Activated gamma-delta T cell treated with anti-CD3 and anti-CD28 coated beads, Interleukin-2, amount 50 U/mL, for 16 hours (primary cell): ENCODE results near the gene PROC.

Experiments used
- DNase-seq: peaks from one replicate; pipeline ENCODE4 v3.0.0-alpha.2; 2020; ENCODE audit warnings: low read depth

The PROC gene

DNA sequence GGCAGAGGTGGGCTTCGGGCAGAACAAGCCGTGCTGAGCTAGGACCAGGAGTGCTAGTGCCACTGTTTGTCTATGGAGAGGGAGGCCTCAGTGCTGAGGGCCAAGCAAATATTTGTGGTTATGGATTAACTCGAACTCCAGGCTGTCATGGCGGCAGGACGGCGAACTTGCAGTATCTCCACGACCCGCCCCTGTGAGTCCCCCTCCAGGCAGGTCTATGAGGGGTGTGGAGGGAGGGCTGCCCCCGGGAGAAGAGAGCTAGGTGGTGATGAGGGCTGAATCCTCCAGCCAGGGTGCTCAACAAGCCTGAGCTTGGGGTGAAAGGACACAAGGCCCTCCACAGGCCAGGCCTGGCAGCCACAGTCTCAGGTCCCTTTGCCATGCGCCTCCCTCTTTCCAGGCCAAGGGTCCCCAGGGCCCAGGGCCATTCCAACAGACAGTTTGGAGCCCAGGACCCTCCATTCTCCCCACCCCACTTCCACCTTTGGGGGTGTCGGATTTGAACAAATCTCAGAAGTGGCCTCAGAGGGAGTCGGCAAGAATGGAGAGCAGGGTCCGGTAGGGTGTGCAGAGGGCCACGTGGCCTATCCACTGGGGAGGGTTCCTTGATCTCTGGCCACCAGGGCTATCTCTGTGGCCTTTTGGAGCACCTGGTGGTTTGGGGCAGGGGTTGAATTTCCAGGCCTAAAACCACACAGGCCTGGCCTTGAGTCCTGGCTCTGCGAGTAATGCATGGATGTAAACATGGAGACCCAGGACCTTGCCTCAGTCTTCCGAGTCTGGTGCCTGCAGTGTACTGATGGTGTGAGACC, at the start of gene PROC:
TSS of gene PROC (plus strand) at position 128 of the 812 bp plus-strand sequence. CDS start 1,516 bp downstream, outside the sequence.
- no peak for DNase-seq

- DNase-seq, result no peak
Measured at GRCh38 chr2:127370010-127370409, 48.2 kb upstream of the PROC start.

DNA sequence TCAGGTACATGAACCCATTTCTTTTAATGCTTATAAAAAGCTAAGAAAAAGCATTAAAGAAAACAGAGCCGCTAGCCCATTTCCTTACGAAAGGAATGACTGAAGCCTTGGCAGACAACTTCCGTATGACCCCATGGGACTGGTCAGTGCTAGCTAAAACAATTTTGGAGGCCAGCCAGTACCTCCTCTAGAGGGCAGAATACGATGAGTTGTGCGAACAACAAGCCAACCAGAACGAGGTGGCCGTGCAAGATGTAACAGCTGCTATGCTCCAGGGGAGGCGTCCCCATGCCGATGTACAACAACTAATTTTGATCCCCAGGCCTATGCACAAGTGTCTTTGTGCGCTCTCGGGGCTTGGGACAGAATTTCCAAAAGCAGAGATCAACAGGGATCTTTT, 47.2 kb upstream of the PROC start:
- no peak for DNase-seq

- no peak for DNase-seq
Measured at GRCh38 chr2:127373362-127374083, 44.7 kb upstream of the PROC start.

DNA sequence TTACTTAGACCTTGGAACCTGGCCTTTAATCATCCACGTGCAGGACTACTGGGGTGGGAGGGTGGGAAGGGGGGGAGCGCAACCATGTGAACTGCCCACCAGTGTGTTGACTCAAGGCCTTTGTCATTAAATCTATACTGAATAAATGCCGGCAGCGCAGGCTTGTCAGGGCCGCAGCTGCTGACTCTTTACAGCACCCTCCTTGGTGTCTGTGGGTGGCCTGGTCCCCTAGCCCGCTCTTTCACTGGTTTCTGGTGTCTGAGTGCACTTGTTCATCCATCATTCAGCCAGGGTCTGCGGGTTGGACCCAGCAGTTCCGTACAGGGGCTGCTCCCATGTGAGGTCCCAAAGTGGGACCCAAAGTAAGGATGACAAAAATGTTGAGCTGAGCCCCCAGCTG, 42.0 kb upstream of the PROC start:
- DNase-seq, result no peak

- DNase-seq, result no peak
Measured at GRCh38 chr2:127377262-127377661, 41.0 kb upstream of the PROC start.

- DNase-seq, result no peak
Measured at GRCh38 chr2:127378720-127379119, 39.5 kb upstream of the PROC start.

GRCh38 chr2:127379712-127380355, 38.4 kb upstream of the PROC start:
- no peak for DNase-seq

- DNase-seq, result no peak
Measured at GRCh38 chr2:127381762-127382161, 36.5 kb upstream of the PROC start.

DNA sequence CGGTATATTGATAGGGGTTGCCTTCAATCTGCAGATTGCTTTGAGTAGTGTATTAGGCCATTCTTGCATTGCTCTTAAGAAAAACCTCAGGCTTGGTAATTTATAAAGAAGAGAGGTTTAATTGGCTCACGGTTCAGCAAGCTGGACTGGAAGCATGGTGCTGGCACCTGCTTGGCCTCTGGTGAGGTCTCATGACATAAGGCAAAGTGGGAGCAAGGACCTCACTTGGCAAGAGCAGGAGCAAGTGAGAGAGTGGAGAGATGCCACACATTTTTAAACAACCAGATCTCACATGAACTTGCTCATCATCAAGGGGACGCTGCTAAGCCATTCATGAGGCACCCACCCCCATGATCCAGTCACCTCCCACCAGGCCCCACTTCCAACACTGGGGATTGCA, 35.4 kb upstream of the PROC start:
- DNase-seq, result no peak

GRCh38 chr2:127384529-127384928, 33.7 kb upstream of the PROC start:
- no peak for DNase-seq

DNA sequence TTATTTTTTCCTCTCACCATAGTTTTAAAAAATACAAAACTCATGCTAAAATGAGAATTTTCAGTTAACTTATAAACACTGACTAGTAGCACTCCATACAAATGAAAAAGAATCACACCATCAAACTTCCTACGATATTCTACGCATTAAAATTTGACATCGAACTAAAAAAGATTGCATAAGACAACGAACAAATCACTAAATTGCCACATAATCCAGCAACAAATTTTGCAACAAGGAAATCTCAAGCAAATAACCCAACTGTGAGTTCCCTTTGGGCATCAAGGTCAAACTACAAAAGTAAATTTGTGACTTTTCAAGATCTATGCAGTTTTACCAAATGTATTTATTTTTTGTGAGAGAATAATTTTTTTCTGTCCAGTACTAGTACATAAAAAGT, 32.0 kb upstream of the PROC start:
- no peak for DNase-seq

DNA sequence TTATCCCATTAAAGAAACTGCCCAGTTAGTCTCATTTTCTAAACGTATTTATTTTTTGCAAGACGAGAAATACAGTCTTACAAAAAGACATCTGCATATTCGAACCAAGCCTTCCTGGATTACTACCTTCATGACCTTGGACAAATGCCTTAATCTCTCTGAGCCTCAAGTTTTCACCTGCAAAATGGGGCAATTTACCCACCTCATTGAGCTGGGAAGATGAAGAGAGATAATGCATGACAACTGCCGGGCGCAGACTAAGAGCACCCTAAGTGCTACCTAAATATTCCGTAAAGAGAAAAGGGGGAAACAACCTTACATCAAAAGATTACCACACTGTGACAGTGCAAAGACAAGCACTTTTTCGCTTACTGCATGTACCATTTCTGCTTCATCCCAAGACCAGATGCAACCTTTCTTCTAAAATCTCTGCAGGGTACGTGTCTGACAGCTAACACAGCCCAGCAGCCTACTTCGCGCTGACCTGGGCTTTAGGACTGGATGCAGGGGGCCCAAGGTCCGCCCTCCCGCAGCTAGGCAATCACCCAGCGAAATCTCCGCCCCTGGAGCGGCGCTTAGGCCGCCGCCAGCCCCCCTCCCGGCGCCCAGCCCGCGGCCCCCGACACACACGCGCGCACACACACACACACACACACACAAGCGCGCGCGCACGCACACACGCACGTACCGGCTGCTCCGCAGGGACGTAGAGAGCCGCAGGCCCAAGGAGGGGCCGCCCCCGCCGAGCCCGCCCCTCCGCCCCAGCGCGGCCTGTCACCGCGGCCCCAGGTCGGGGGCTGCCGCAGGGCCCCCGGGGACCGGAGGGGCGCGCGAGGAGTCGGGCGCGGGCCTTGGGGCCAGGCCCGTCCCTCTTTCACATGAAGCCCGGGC, 31.2 kb upstream of the PROC start:
- peak; percentile 64 for DNase-seq

- peak; percentile 90 for DNase-seq
Measured at GRCh38 chr2:127387655-127388422, 30.4 kb upstream of the PROC start, which contains the start of gene MAP3K2. TSS of gene MAP3K2 (minus strand) at chr2:127387975. CDS start at chr2:127343129, 44,846 bp downstream.

- DNase-seq, result no peak
Measured at GRCh38 chr2:127388423-127389164, 29.6 kb upstream of the PROC start.

GRCh38 chr2:127389778-127390435, 28.3 kb upstream of the PROC start:
- DNase-seq, result no peak

- DNase-seq, result no peak
Measured at GRCh38 chr2:127392133-127392827, 25.9 kb upstream of the PROC start.

GRCh38 chr2:127392828-127393578, 25.2 kb upstream of the PROC start:
- no peak for DNase-seq
